Iris pigment epithelial cell (primary cell): ENCODE measurements around the gene NT5C1A.

ENCODE experiments used
- DNase-seq: peaks from one replicate; pipeline ENCODE4 v3.0.0-alpha.2; 2011; ENCODE audit warnings: low read depth

Gene NT5C1A

DNA sequence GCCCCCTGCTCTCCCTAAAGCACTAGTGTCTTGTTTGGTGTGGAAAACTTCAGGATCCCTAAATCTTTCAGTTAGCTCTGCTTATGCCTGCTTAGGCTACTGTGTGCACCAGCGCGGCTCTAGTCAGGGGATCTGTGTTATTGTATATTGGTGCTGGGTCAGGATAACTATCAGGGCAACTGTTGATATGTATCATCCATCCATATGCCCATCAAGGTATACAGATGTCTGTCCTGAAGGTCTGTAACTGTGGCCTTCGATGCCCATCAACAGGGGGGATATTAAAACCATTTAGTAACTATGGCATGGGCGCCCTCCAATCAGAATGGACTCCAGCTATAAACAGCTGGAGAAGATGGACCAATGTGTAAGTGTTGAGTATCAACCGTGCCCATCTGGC lies 12.4 kb downstream of the NT5C1A start:
- DNase-seq = no peak

DNA sequence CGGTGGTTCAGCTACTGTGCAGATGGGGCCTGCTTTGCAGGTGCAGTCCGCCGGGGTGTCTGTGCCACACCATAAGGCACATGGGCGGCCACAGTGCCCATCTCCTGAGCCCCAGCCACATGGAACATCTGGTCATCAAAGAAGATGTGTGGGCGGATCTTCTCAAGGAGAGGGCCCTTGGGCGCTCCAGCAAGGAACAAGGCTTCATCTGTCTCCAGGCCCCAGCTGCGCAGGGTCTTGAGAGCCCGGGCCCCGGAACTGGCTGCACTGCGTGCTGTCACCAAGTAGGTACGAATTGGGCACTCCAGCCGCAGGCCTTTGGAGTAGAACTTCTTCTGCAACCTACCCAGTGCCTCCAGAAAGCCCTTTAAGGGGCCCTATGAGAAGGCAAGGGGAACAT lies 12.8 kb downstream of the NT5C1A start:
- no peak for DNase-seq

DNA sequence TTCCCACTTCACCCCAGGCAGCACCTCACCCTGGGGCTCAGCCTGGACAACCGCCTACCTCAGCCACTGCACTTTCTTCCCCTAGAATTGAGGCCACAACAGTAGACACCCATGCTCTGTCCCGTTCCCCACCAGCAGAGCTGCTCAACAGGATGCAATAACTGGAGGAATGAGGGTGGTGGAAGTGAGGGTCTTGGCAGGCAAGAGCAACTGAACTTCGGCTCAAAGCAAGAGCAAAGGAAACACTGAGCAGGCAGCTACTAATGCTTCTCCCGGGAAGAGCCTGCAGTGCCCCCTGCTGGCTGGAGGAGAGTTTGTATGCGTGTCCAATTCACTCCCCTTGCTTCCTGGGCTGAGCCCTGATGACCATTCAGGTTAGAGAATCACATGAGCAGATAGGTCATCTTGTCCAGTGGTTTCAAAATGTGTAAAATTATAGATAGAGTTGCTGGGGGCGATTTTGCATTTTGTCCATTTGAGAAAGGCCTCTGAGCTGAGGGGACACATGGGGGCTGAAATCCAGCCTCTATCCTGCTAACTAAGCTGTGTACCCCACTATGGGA lies 13.9 kb downstream of the NT5C1A start:
- DNase-seq = peak; percentile 75

DNA sequence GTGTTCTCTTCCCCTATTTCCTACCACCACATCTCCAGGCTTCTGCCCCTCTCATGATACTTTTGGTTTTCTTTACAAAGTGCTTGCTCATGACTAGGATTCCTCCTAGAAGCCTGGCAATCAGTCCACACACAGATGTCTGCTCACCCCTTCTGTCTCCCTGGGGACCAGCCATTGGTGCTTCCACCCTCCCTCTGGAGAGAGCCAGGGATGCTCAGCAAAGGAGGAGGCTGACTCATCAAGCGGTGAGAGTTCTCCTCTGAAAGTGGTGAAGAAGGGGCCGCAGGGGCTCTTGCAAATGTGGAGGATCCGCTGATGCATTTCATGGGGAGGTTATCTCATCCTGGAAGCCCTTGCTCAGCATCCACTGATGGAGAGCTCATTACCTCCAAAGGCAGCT lies 14.5 kb downstream of the NT5C1A start:
- no peak for DNase-seq

DNA sequence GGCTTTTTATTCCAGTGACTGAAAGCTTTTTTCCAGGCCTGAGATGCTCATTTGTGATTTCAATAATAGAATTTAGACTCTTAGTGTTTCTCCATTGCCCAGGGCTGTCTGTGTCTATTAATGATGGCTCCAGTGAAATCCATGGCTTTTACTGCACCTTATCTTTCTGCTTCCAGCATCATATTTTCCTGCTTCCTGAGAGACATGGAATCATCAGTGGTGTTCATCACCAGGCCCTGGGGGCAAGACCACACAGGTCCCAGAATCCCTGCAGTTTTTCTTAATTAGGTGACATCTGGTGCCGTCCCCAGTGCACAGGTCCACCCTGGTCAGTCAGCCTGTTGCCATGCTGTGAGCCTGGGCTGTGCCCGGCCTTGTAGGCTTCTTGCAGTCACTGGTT lies 15.5 kb downstream of the NT5C1A start:
- DNase-seq = no peak

DNA sequence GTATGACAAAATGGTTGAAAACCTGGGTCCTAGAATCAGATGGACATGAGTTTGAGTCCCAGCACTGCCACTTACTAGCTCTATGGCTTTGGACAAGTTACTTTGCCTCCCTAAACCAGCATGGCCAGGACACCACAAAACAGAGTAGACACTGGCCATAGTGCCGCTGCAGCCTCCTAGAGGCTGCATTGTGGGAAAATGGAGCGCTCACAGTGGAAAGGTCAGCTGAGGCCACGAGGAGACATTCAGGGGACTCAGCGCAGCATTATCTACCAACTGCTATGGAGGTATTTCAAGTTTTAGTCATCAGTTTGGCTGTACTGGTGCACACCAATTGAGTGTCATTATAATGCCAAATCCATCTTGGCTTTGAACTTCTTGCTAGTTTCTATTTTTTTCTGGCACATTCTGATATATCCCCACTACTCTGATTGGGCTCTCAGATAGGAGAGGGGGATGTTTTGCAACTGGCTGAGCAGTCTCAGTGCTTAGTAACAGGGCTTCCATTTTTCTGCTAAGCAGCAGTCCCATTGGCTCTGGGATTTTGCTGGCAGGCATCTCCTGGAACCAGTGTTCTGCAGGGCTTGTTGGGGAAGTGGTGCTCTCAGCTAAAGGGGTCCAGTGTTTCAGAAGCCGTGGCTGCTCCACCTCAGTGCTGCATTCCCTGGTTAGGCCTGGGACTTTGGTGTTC lies 16.2 kb downstream of the NT5C1A start:
- DNase-seq = no peak

DNA sequence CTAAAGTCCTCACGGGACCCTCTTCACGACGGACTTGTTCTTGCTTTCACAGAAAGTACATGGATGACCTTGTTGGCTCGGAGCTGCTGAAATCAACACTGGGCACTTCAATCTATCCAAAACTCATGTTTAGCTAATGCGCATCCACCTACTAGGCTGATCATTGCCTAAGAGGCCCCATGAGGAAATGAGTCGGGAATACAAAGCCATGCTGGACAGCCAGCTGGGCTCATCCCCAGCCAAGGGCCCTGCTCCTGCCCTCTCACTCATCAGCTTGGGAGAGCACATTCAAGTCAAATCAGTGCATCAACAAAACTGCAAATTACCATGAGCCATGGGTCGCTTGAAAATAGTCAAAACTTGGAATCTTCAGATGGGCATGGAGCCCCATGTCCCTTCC lies 17.6 kb downstream of the NT5C1A start:
- DNase-seq = no peak

DNA sequence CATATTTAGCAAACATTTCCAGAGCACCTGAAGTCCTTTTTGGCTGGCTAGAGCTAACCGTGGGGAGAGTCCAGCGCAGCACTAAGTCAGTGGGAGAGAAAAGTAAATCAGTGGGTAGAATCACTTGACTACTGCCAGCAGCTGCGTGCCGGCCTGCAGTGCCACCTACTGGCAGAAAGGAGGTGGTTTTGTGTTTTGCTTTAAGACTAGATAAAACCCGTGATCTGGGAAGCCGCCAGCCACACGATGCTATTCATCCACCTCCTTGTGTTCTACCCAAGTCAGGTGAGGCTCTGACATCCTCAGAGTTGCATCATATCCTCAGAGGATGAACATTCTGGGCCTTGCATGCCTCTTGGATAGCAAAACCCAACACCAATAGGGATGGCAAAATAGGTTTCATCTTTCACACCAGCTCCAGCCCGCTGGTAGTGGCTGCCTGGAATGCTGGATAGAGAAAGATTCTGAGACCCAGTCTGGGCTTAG lies 18.3 kb downstream of the NT5C1A start:
- DNase-seq = peak; percentile 81

DNA sequence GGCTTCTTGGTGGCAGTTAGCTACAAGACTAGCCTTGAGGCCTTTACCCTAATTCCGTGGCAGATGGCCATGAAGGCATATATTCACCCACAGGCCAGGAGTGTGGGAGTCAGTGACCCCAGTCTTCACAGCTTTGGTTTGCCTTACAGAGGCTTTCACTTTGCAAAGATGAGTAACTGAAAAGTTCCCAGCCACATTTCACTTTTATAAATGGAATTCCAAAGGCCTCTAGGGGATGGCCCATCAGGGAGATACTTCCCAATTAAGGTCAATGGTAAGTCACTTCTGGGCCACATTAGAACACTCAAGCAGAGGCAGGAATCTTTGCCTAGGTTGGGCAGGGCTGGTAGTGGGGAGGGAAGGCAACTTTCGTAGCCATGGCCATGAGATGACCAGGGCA lies 19.4 kb downstream of the NT5C1A start:
- DNase-seq = no peak

DNA sequence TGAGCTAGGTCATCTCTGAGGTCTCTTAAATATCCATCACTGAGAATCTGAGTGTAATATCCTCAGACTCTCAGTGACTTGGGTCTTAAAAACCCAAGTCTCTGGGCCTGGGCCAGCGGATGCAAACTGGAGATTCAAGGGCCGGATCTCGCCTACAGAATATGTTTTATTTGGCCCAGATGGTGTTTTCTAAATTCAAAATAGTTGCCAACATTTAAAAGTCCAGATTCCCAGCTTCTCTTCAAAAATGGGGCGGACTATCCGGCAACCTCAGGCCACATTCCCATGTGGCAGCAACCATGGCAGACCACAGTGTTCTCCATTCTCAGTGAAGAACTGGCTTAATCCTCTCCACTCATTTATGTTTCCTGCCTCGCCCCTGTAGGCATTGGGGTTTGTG lies 19.8 kb downstream of the NT5C1A start:
- no peak for DNase-seq

DNA sequence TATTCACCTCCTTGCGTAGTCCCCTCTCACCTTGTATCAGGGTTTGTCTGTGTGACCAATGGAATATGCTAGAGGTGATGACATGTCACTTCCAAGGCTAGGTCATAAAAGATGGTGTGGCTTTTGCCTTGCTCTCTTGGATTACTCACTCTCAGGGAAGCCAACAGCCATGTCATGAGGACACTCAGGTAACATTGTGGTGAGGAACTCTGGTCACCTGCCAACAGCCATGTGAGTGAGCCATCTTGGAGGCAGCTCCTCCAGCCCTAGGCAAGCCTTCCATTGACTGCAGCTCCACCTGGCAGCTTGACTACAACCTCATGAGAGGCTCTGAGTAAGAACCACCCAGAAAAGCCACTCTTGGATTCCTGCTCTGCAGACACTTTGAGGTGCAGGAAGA lies 21.5 kb downstream of the NT5C1A start:
- DNase-seq = no peak

DNA sequence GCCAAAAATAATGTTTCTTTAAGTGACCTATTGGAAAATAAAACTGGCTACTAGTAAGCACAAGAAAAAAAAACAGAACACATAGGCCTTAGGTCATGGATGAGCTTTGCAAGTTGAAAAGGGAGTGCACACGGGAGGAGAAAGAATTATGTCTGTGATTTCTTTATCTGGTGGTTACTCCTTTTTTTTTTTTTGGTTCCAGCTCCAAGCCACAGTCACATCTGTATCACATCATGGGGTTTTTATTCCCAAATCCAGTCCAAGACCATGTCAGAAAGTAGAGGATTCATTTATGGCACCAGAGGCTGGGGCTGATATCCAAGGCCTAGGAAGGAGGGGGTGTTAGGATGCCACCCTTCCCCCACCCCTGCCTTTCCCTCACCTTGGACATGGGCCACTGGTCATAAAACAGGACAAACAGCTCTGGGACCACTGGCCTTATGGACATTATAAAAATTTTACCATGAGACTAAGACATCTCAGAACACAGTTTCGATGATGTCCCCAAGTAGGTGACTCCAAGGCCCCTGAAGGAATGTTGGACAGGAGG lies 22.2 kb downstream of the NT5C1A start:
- DNase-seq = no peak

DNA sequence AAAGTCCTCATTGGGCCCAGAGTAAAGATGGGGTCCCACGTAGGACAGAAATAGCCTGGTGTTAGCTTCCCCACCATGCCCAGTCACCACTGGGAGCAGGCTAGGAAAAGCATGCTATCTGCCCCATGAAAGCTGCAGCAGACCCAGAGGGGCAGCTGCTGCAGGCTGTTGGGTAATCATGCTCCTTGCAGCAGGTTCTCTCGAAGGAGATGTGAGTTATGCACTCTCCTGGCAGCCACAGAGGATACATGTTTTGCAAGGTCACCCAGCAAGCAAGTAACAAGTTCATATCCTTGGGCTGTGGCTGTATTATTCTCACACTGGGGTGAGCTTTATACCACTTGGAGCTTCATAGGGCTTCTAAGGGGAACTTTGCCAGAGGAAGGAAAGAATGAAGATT lies 23.4 kb downstream of the NT5C1A start:
- DNase-seq = peak; percentile 53

DNA sequence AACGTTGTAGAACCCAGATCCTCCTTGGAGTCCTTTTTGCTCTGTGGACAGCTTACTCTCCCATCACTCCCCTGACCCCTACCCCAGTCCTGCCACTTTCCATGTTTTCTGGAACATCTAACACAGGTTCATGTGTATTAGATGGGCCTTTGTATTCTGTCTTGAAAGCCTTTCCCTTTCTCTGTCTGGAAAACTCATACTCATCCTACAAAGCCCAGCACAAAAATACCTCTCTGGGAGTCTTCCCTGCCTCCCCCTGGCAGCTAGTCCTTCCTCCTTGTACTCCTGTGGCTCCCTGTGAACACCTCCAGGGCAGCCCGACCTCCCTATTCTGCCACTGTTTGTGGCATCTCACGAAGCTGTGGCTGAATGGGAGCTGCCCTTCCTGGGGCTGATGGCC lies 24.7 kb downstream of the NT5C1A start:
- DNase-seq = no peak

DNA sequence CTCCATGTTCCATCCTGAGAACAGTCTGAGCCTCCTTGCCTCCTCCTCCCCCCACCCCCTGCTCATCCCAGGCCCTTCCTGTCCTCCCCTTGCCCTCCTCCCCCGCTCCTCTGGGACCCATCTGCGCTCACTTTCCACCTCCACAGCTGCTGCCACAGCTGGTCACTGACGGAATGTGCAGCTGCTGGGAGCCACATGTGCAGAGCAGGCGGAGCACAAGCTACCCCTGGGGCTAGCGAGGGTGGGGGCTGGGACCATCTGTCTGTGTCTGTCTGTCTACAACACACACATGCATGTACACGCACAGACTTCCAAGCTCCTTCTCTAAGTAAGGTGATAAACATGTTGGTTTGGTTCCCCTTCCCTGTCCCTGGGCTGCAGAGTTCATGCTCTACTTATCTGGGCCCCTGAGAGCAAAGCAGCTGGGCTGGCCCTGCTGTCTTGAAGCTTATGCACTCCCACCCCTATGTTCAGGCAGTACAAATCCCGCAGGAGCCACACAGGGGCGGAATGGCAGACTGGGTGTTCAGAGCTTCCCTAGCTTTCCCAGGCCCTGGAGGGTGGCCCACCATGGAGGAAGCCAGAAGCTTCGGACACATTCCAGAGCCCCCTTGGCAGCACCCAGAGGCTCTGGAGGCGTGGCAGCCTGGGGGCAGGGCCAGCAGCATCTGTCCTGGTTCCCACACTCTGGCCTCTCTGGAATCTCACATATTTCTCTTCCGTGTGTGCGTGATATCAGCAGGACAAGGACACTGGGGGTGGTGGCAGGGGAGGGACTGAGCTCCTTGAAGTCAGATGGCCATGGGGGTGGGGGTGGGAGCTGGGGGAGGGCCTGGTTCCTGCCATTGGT lies 25.4 kb downstream of the NT5C1A start:
- peak; percentile 34 for DNase-seq

DNA sequence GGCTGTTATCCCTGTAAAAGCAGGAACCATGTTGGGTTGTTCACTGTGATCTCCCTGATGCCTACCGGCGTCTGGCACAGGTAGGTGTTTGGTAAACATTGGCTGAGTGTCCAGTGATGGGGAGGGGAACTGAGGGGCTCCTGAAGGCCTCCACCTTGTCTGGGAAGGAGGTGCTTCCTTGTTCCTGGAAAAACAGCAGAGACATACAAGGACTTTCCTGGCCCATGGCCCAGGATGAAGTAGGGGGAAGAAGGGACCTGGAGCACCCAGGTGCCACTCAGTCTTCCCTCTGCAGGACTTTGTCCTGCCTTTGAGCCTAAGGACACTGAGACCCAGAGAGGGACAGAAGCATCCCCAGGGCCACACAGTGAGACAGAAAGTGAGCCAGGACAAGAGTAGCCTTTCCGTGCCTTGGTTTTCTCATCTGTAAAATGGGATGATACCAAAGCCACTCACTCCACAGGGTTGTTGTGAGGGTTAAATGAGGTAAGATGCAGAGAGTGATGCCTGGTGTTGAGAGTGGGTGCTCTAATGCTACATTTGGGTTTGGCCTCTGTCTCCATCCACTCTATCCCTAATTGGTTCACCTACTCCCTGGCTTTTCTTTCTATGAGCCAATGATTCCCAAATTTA lies 26.4 kb downstream of the NT5C1A start:
- DNase-seq = no peak

DNA sequence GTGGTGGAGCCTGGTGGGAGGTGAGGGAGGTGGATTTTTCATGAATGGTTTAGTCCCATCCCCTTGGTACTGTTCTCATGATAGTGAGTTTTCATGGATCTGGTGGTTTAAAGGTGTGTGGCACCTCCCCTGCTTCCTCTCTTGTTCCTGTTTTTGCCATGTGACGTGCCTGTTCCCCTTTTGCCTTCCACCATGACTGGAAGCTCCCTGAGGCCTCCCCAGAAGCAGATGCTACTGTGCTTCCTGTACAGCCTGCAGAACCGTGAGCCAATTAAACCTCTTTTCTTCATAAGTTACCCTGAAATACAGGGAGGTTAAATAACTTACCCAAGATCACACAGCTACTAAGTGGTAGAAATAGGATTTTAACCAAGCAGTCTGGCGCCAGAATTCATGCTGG lies 28.2 kb downstream of the NT5C1A start:
- DNase-seq = no peak

DNA sequence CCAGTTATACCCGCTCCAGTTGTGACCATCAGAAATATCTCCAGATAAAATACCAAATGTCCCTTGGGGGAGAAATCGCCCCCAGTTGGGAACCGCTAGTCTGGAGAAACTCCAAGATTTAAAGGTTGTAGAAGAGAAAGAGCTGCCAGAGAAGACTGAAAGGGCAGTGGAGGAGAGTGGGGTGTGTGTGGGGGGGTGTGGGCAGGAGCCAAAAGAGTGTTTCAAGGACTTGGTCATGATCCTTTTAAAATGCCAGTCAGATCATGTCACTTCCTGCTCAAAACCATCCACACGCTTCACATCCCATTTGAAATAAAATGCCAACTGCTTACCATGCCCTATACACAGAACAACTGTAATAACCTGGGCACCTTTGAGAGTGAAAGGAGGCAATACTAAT lies 29.1 kb downstream of the NT5C1A start:
- no peak for DNase-seq

DNA sequence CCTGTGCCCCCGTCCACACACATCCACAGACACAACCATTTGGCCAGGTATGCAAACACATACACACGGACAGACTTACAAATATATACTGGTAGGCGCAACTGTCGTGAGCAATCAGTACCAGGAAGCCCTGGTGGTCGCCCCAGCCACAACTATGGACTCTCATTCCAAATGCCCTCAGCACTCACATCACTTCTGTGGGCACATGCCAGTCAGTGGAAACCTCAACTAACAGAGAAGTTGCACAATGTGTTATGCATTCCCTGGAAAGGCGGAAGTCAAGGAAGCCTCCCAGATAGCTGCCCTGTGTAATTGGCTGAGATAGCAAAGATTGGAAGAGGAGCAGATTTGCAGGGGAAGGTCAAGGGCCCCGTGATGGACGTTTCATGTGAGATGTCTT lies 31.0 kb downstream of the NT5C1A start:
- no peak for DNase-seq

DNA sequence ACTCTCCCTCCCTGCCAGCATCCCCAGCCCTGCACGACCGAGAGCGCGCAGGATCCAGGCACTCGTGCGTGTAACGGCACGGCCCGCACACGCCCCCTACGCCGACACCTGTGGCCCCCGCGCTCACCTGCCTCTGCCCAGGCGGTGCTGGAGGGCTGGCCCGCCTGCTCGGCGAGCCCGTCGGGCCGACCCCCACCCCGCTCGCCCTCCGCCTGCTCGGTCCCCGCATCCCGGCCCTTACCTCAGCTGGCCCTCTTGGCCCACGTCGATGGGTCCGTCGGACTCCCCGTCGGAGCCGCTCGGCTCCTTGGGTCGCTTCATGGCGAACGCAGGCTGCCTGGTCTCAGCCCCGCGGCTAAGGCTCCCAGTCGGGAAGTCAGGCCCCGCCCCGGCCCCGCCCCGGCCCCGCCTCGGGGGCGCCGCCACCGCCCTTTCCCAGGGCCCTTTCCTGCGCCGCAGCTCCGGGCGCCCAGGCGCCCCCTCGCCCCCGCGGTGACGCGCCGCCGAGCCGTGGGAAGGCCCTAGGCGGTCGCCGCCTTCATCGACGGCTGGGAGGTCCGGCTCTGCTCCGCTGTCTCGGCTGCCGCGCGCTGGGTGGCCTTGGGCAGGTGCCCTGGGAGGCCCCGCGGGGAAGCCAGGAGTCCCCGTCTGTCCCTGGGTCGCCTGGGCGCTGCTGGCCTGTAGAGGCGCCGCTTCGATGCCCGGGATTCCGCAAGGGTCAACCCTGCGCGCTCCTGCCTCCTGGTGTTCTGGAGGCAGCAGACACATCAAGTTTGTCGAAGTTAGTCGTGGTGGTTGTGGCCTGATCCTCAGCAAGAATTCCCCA lies 32.4 kb downstream of the NT5C1A start, which contains the start of gene HEYL:
Gene HEYL, minus strand, starts transcription at position 339 of the 826 bp plus-strand sequence. Its CDS starts 18 bp downstream, at position 321.
- peak; percentile 42 for DNase-seq

DNA sequence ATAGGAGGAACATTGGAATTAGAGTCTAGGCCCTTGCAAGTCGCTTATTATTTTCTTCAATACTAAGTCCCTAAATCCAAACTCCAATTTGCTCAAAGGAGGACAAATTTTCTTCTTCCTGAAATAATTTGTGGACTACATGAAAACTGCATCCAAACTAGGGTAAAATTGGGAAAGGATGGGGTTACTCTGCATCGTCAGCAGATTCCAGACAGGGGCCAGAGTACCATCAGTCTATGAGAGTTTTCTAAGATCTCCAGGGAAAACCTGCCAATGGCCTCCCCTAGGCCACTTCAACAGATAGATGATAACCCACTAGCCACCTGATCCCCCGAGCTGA lies 33.0 kb downstream of the NT5C1A start:
- no peak for DNase-seq

DNA sequence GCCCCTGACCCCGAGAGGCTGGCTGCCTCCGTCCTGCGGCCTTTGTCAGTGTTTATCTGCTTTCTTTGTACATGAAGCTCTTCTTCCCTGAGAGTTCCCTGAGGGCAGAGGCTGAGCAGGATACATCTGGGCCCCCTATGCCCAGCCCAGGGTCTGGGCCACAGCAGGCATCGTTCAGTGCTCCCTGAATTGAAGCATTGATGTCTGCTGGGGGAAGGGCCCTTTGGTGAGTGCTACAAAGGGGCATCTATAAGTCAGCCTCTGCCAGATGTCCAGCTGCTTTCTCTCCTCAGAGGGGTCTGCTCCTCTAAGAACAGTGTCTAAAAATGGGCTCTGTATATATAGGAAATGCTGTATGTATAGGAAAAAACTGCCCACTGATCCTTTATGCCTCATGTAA lies 34.5 kb downstream of the NT5C1A start:
- DNase-seq = no peak
